Activated CD8-positive, alpha-beta memory T cell treated with anti-CD3 and anti-CD28 coated beads, Interleukin-2, amount 50 U/mL, for 1 hour (primary cell): ENCODE results near the gene SLC4A9.
"Not testable (repeated sequence)": the region's sequence is repeated elsewhere in the genome, so short reads cannot be mapped to it uniquely, and the experiment has no call there.

Experiments
- DNase-seq: peaks from one replicate; pipeline ENCODE4 v3.0.0-alpha.2; 2020; ENCODE audit errors: extremely low read depth

SLC4A9 gene

GRCh38 chr5:140400730-140401361 is 40.9 kb downstream of the SLC4A9 start:
- DNase-seq, result peak; percentile 55

- peak; percentile 96 for DNase-seq
These were observed 41.6 kb downstream of the SLC4A9 start, which contains the start of gene ANKHD1 for GRCh38 chr5:140401362-140402257. Gene ANKHD1 (plus strand): TSS chr5:140401833. CDS start chr5:140401968, 135 bp downstream.

GRCh38 chr5:140402258-140403074 is 42.5 kb downstream of the SLC4A9 start:
- DNase-seq, result peak; percentile 8

- DNase-seq, result no peak
These were observed 43.6 kb downstream of the SLC4A9 start for GRCh38 chr5:140403613-140404012.

GRCh38 chr5:140408750-140409241 is 48.8 kb downstream of the SLC4A9 start:
- DNase-seq, result no peak

DNA sequence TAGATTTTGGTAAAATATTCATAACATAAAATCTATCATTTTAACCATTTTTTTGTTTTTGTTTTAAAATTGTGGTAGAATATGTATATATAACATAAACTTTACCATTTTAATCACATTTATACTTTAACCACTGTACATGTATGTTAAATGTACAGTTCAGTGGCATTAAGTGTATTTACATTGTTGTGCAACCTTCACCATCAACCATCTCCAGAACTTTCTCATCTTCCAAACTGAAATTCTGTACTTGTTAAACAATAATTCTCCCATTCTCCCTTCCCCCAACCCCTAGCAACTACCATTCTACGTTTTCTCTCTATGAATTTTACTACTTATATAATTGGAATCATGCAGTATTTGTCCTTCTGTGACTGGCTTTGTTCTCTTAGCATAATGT is 53.2 kb downstream of the SLC4A9 start:
- no peak for DNase-seq

DNA sequence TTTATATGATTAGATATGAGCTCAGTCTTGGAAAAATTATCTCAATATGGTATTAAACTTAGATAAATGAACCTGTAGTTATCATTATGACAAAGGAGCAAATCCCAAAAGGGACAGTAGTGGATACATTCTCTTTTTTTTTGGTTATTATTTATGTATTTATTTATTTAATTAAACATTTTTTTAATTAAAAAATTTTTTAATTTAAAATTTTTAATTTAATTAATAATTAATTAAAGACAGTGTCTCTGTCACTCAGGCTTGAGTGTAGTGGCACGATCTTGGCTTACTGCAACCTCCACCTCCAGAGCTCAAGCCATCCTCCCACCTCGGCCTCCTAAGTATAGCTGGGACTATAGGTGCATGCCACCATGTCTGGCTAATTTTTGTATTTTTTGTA is 57.2 kb downstream of the SLC4A9 start:
- DNase-seq, result no peak

DNA sequence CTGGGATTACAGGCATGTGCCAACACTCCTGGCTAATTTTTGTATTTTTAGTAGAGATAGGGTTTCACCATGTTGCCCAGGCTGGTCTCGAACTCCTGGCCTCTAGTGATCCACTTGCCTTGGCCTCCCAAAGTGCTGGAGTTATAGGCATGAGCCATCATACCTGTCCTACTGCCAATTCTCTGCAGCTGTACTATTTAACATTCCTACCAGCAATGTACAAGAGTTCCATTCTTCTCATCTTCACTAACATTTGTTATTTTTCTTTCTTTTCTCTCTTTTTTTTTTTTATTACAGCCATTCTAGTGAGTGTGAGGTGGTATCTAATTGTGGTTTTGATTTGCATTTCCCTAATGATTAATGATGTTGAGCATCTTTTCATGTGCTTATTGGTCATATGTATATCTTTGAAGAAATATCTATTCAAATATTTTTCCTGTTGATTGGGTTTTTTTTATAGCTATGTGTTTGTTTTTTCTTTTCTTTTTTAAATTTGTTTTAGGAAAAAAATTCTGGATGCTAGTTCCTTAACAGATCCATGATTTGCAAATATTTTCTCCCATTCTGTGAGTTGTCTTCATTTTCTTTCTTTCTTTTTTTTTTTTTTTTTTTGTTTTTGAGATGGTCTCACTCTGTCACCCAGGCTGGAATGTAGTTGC is 59.0 kb downstream of the SLC4A9 start:
- DNase-seq, result no peak

DNA sequence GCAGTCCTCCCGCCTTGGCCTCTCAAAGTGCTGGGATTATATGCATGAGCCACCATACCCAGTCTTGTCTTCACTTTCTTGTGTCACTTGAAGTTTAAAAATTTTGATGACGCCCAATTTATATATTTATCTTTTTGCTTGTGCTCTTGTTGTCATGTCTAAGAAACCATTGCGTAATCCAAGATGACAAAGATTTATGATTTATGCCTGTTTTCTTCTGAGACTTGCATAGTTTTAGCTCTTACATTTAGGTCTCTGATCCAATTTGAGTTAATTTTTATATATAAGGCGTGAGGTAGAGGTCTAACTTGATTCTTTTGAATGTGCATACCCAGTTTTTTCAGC is 60.2 kb downstream of the SLC4A9 start:
- no peak for DNase-seq

DNA sequence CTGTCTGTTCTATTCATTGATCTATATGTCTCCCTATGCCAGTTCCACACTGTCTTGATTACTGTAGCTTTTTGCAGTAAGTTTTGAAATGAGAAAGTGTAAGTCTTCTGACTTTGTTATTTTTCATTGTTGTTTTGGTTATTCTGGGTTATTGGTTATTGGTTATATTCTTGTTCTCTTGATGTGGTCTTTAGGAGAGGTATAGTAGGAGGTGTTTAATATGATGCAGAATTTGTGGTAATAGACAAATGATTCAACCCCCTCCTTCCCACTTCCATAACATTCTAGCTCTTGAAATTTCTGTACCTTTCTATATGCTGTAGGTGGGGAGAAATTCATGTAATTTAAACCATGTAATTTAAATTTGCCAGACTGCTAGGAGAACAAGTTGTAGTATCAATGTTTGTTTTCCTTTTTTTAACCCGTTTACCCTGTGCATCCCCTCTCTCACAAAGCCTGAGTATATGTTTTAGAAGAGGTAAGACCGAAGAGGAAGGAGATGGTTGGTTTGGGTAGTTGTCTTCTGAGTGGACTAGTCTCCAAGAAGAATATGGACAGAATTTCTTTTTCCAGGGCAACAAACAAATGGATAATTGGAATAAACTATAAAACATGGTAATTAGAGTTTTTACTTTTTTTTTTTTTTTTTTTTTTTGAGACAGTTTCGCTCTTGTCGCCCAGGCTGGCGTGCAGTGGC is 60.8 kb downstream of the SLC4A9 start:
- no peak for DNase-seq

GRCh38 chr5:140421375-140421774 is 61.4 kb downstream of the SLC4A9 start:
- not testable (repeated sequence) for DNase-seq

- DNase-seq, result no peak
These were observed 63.6 kb downstream of the SLC4A9 start for GRCh38 chr5:140423609-140424008.

DNA sequence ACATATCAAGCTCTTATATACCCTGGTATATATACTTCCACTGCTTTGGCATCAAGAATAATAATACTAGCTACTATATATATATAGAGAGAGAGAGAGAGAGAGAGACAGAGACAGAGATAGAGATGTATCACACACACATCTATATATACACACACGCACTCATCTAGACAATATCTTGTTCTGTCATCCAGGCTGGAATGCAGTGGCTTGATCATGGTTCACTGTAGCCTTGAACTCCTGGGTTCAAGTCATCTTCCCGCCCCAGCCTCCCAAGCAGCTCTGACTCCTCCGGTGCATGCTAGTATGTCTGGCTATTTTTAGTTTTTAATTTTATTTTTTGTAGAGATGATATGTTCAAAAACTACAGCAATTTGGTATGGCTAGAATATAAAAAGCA is 64.1 kb downstream of the SLC4A9 start:
- no peak for DNase-seq
